GM10266 (cell line): ENCODE measurements around the gene PICALM.

ENCODE experiments used
- DNase-seq: peaks from one replicate; pipeline ENCODE4 v3.0.0; 2012; ENCODE audit errors: extremely low spot score
- CTCF ChIP-seq: IDR thresholded peaks from 2 replicates; pipeline ENCODE4 v1.5.1; 2012; ENCODE audit warnings: mild to moderate bottlenecking, low read depth; ENCODE audit not compliant: control insufficient read depth, insufficient read depth; ENCODE audit errors: missing control alignments

Gene PICALM

GRCh38 chr11:86068951-86069407 is at the start of gene PICALM:
Gene PICALM, minus strand, starts transcription at chr11:86069084. Its CDS starts 304 bp downstream, at chr11:86068780.
- no peak for TF ChIP-seq CTCF
- DNase-seq = peak; percentile 96

GRCh38 chr11:86118253-86118652 is 49.4 kb upstream of the PICALM start:
- no peak for TF ChIP-seq CTCF

GRCh38 chr11:86117712-86118063 is 48.8 kb upstream of the PICALM start:
- TF ChIP-seq CTCF = no peak
- no peak for DNase-seq

More at GRCh38 chr11:86118253-86118652, 49.4 kb upstream of the PICALM start:
- DNase-seq = no peak

GRCh38 chr11:86117001-86117711 is 48.3 kb upstream of the PICALM start:
- no peak for TF ChIP-seq CTCF

GRCh38 chr11:86116386-86116726 is 47.5 kb upstream of the PICALM start:
- DNase-seq = peak; percentile 81
- no peak for TF ChIP-seq CTCF

More at GRCh38 chr11:86117001-86117711, 48.3 kb upstream of the PICALM start:
- no peak for DNase-seq

GRCh38 chr11:86115542-86116385 is 46.9 kb upstream of the PICALM start:
- no peak for DNase-seq
- no peak for TF ChIP-seq CTCF
